Stomach (tissue), 9 donors: ENCODE data around the gene FNDC3B. TPM values are rescaled to one million over a fixed set of nuclear protein-coding genes. Genes with fewer than 3 reads are reported as not detected.
A peak's percentile ranks its signal among the peaks of the same experiment; 100 is the strongest.

Source experiments
- DNase-seq, 2 donors: peaks; one replicate each; pipeline versions ENCODE4 v3.0.0 to v3.0.0-alpha.2; 2013 to 2019
- H3K27ac ChIP-seq, 5 donors: fragments of 200-600 bp in 4 of 5; sonication (generic) in 4 of 5; one replicate each; pipeline ENCODE4 v1.5.1; 2013 to 2019; ENCODE audit warnings: mild to moderate bottlenecking in 1 of 5, moderate library complexity in 1 of 5
- H3K27me3 ChIP-seq, 3 donors: fragments of 200-600 bp; sonication (generic); one replicate each; pipeline ENCODE4 v1.5.1; 2017 to 2019; ENCODE audit warnings: mixed run types in 1 of 3
- H3K36me3 ChIP-seq, 4 donors: fragments of 200-600 bp; sonication (generic); 1 replicate in 3 of 4; 2 replicates in 1 of 4; pipeline ENCODE4 v1.5.1; 2016 to 2019
- H3K4me1 ChIP-seq, 4 donors: fragments of 200-600 bp; sonication (generic); one replicate each; pipeline ENCODE4 v1.5.1; 2016 to 2019
- H3K4me3 ChIP-seq, 4 donors: fragments of 200-600 bp; sonication (generic) in 3 of 4; one replicate each; pipeline ENCODE4 v1.5.1; 2016 to 2019; ENCODE audit warnings: mild to moderate bottlenecking in 1 of 4
- H3K9me3 ChIP-seq, 4 donors: fragments of 200-600 bp; sonication (generic); one replicate each; pipeline ENCODE4 v1.5.1; 2016 to 2019
- EP300 ChIP-seq: sonication (generic); formaldehyde crosslinking; IDR thresholded peaks from one replicate; pipeline ENCODE4 v1.6.1; 2017; ENCODE audit warnings: antibody characterized with exemption
- POLR2A ChIP-seq, 4 donors: fragments of 450-650 bp; IDR thresholded peaks; one replicate each; pipeline ENCODE4 v1.6.1; 2016; ENCODE audit warnings: antibody characterized with exemption in 4 of 4, control low read depth in 2 of 4, mild to moderate bottlenecking in 1 of 4, moderate library complexity in 1 of 4
- POLR2AphosphoS5 ChIP-seq, 3 donors: sonication (generic); formaldehyde crosslinking; IDR thresholded peaks; one replicate each; pipeline ENCODE4 v1.6.1; 2016; ENCODE audit warnings: antibody characterized with exemption in 3 of 3
- WGBS, 5 donors: extraction: QIAGEN DNeasy Blood & Tissue Kit in 3 of 5; methylation state at CpG; one replicate each; pipeline versions ENCODE4 v1.1.5 to v1.1.7; 2013 to 2018; 5-methylcytosine and 5-hydroxymethylcytosine counted together
- intact Hi-C: fragments of 100-400 bp; cut with DNase I; formaldehyde crosslinking; loops from one replicate; pipeline ENCODE4 v1.15.1; 2023; ENCODE audit warnings: low total_unique reads
- polyA plus RNA-seq, 3 donors: library from polyadenylated mRNA; stranded (reverse); fragments of 200-250 nt; gene quantifications; one replicate each; pipeline ENCODE4 v1.2.3, GENCODE V29; 2013
- total RNA-seq, 5 donors: library from RNA; depleted of rRNA; stranded (reverse); fragments of >200 nt; gene quantifications; one replicate each; pipeline versions ENCODE4 v1.1.0 to v1.2.3, GENCODE V29; 2014 to 2016
- TF ChIP-seq, protein P1 (sequence below), 7 experiments: fragments of 450-650 bp in 4 of 7; fragments of 200-600 bp in 3 of 7; sonication (generic) in 3 of 7; IDR thresholded peaks; one replicate each; pipeline ENCODE4 v1.5.1; 2016 to 2019; ENCODE audit warnings: antibody characterized with exemption in 7 of 7, control low read depth in 2 of 7, mild to moderate bottlenecking in 1 of 7
- donor health status: healthy with polysubstance abuse.
- donor health status: Bipolar disorder and iron deficiency.
- donor health status: healthy.

The FNDC3B gene
- total and polyA plus RNA-seq, 8 donors = 6.0 to 229 (median 53.7) TPM

DNA sequence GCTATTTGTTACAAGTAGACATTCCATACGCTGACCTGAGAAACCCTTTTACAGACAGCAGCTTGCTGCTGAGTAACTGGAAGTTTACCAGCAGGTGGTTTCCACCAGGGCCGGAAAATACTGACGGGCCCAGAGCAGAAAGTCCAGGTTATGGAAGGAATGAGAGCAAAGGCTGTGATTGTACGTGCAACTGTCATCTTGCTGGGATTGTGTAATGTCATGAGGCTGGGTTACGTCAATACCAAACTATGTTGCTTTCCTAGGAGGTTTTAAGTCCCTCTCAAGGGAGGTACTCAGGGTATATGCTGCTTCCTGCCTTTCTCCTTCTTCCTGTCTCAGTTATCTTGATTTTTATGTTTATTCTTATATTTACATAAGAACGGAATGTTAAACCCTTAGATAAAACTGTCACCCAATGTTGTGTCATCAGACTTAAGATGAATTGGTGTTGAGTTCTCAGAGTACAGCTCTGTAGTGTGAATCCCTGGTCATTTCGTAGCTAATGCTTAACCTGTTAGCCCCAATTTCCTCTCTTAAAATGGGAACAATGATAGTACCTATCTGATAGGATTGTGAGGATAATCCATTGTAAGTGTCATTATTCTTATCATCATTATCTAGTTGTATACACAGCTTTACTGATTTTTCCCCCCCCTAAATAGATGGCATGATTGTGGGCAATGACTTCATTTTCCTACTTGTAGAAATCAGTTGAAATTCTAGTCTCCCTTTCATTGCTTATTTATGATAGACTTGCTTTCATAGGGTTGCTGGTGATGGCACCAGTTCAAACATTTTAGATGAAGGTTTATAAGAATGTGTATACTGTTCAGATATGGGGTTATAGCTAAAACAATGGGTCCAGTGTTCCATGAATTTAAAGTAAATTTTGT is 101.4 kb downstream of the FNDC3B start:
- peak in 1 of 2 donors; percentile 91 for DNase-seq
- intact Hi-C loops = no loop called here
- TF ChIP-seq POLR2A (IDR thresholded peaks at IDR 0.05) = no peak
- TF ChIP-seq POLR2AphosphoS5 (IDR thresholded peaks at IDR 0.05) = peak; percentile 62 to 86 (median 80)
- peak; percentile 38 for TF ChIP-seq EP300
- TF ChIP-seq, protein P1, sequence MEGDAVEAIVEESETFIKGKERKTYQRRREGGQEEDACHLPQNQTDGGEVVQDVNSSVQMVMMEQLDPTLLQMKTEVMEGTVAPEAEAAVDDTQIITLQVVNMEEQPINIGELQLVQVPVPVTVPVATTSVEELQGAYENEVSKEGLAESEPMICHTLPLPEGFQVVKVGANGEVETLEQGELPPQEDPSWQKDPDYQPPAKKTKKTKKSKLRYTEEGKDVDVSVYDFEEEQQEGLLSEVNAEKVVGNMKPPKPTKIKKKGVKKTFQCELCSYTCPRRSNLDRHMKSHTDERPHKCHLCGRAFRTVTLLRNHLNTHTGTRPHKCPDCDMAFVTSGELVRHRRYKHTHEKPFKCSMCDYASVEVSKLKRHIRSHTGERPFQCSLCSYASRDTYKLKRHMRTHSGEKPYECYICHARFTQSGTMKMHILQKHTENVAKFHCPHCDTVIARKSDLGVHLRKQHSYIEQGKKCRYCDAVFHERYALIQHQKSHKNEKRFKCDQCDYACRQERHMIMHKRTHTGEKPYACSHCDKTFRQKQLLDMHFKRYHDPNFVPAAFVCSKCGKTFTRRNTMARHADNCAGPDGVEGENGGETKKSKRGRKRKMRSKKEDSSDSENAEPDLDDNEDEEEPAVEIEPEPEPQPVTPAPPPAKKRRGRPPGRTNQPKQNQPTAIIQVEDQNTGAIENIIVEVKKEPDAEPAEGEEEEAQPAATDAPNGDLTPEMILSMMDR (IDR thresholded peaks at IDR 0.05) = no peak
- Histone ChIP-seq H3K4me3 (no peak overlapping the region), H3K36me3 (no peaks in the 10 kb centered on the region), H3K4me1 (peaks cover 71 to 95% (median 82%) of the 10 kb centered on the region in 4 donors), H3K9me3 (no peaks in the 10 kb centered on the region), H3K27ac (peak overlapping the region; percentile 62 to 87 (median 77)), H3K27me3 (no peaks in the 10 kb centered on the region)
- 20 to 22% (median 21%) methylated on average over 7 of the region's 7 CpGs for WGBS, 5 donors

DNA sequence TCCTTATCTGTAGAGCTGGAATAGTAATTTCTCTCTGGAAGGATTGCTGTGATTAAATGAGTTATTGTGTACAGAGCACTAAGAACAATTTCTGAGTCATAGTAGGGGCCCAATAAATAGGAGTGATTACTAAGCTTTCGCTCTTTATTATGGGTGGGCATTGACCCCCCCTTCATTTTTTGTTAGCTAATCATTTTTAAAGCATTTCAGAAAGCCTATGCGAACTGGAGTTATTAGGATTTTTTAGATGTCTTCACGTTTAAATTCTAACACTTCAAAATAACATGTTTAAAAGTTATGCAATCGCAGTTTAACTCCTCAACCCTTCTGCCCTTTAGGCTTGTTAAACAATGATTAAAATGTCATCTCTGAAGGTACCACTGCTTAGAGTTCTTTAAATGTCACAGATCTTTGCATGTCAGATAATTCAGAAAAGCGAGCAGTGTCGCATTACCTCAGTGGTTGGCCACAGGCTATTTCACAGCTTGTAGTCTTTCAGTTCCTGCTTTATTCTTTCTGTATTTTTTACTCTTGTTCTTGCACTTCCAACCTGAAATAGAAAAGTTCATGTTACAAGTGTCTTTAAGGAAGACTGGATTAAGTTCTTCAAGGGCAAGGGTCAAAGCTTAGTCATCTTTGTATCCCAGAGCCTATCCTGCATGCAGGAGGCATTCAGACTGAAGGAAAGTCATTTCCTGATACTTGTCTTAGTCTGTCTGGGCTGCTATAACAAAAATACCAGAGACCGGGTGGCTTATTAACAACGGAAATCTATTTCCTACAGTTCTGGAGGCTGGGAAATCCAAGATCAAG is 102.9 kb downstream of the FNDC3B start:
- 60 to 75% (median 64%) methylated on average over 8 of the region's 8 CpGs for WGBS, 5 donors

DNA sequence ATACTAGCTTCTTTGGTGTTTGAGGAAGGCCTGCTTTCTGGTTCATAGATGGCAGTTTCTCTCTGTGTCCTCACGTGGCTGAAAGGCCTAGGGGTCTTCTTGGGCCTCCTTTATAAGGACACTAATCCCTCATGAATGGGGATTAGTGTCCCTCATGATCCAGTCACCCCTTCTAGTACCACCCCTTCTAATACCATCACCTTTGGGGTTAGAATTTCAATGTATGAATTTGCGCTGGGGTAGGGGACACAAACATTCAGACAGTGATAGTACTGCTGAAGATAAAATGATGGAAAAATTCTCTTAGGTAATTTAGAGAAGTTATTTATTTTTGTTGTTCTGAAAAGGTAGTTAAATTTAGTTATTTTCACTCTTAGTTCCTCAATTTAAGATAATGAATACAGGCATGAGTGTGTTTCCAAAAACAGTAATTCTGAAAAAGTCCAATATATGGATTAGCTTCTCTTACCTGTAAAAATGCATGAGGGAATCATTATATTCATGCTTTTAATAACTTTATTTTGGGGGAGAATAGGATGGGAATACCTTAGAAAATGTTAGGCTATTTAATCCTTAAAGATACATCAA is 103.6 kb downstream of the FNDC3B start:
- H3K36me3 ChIP-seq = no peaks in the 10 kb centered on the region
- peaks cover 49 to 90% (median 65%) of the 10 kb centered on the region in 4 donors for H3K4me1 ChIP-seq
- no peaks in the 10 kb centered on the region for H3K9me3 ChIP-seq
- no peak for TF ChIP-seq POLR2AphosphoS5 (IDR thresholded peaks at IDR 0.05)
- TF ChIP-seq, protein P1 (IDR thresholded peaks at IDR 0.05) = no peak
- 86 to 94% (median 87%) methylated on average over 2 of the region's 2 CpGs for WGBS, 5 donors
- no peak for DNase-seq
- H3K4me3 ChIP-seq = no peak overlapping the region
- intact Hi-C loops = no loop called here
- H3K27ac ChIP-seq = peak overlapping the region; percentile 0 to 87 (median 77)
- no peaks in the 10 kb centered on the region for H3K27me3 ChIP-seq

More for the DNA sequence above, 102.9 kb downstream of the FNDC3B start:
- TF ChIP-seq, protein P1 (IDR thresholded peaks at IDR 0.05) = no peak
- no peak for TF ChIP-seq POLR2A (IDR thresholded peaks at IDR 0.05)
- TF ChIP-seq POLR2AphosphoS5 (IDR thresholded peaks at IDR 0.05) = no peak
- no peak for TF ChIP-seq EP300
- H3K36me3 ChIP-seq = no peaks in the 10 kb centered on the region
- no peaks in the 10 kb centered on the region for H3K9me3 ChIP-seq
- H3K27ac ChIP-seq = peak overlapping the region; percentile 10 to 87 (median 77)
- H3K27me3 ChIP-seq = no peaks in the 10 kb centered on the region
- H3K4me1 ChIP-seq = peaks cover 56 to 94% (median 72%) of the 10 kb centered on the region in 4 donors
- no peak overlapping the region for H3K4me3 ChIP-seq
- no peak for DNase-seq
- intact Hi-C loops = no loop called here
